Measurements from ENCODE around the gene TPRG1. TPM values are rescaled to one million over a fixed set of nuclear protein-coding genes. Genes with fewer than 3 reads are reported as not detected.

The TPRG1 gene
- total RNA-seq, 1 experiment from 2014 or later = 0.55 TPM

DNA sequence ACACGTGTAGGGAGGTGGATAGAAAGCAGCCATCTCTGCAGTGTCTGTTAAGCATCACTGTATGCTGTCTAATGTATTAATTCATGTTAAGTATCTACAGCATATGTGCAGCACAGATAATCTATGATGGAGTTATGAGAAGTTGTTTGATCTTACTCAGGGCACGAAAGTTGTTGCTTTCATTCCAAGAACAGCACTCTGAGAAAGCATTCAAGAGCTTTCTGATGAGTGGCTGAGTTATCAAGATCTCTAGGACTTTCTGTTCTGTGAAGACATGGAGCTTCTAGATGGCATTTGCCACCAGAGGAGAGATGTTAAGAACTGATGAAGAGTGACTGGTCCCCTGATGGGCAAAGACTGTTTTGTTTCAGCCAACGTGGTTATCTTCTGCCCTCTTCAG, 22.6 kb upstream of the TPRG1 start:
- DNase-seq (ENCODE audit: low spot score) (no peak), ATAC-seq (no peak)
- no peak overlapping the region for H3K27ac Mint-ChIP-seq
- peaks cover 15% of the 10 kb centered on the region; the same call in 1 of the 2 replicates for H3K4me1 Mint-ChIP-seq
- H3K27me3 Mint-ChIP-seq (ENCODE audit: low read depth) = no peaks in the 10 kb centered on the region
- ChIA-PET CTCF (interaction anchor here (1.0 to 1.4 kb wide), 4 partner anchors 13 to 28 kb away, joined by 3 to 15 read pairs (median 3); no protein-coding TSS in a partner anchor), POLR2A (no interaction called here)
- peaks cover 22% of the 10 kb centered on the region for H3K9me3 Mint-ChIP-seq
- no peak for TF ChIP-seq CBFB (CRISPR knock-in tag; IDR thresholded peaks at IDR 0.05; ENCODE audit: low read depth)
- TF ChIP-seq, protein P1, sequence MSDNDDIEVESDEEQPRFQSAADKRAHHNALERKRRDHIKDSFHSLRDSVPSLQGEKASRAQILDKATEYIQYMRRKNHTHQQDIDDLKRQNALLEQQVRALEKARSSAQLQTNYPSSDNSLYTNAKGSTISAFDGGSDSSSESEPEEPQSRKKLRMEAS (CRISPR knock-in tag; IDR thresholded peaks at IDR 0.05) = no peak
- TF ChIP-seq MYBL2 (CRISPR knock-in tag; IDR thresholded peaks at IDR 0.05) = no peak
- TF ChIP-seq ZNF396 (CRISPR knock-in tag; IDR thresholded peaks at IDR 0.05; ENCODE audit: borderline replicate concordance) = no peak
- no peak for TF ChIP-seq FOXK1 (CRISPR knock-in tag; IDR thresholded peaks at IDR 0.05)
- no peak overlapping the region for H3K4me3 Mint-ChIP-seq
- H3K36me3 Mint-ChIP-seq = peaks cover 21% of the 10 kb centered on the region

DNA sequence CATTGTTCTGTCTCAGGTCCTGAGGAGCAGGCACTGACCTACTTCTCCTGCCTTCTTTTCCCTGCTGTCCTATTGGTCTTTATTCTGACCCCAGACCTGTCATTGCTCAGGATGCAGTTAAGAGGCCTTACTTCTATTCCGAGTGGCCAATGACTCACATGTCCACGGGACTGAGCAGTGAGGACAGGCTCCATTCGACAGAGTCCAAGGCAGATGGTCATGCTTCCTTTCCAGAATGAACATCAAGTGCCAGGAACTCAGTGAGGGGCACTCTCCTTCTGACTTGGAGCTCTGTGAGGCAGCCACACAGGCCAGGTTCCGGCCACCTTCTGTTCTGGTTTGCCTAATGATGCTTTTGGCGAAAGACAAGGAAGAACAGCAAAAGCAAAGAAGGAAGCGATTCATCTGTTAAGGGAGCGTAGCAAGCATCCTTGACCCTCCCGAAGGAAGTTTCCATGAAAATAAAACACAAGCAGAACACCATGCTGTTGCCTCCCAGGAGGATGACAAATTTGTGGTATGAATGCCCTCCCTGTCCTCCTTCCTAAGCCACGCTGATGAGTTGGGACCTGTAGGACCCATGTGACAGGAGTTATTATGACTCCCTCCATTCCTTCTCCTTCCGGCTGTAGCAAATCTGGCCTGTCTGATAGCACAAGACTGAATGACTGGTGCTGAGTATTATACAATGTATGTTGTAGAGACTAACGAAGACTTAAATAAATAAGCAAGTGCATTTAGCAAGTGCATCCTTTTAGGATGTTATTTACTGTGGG, 14.4 kb upstream of the TPRG1 start:
- H3K9me3 Mint-ChIP-seq = peaks cover 29% of the 10 kb centered on the region
- ChIA-PET POLR2A (no interaction called here), CTCF (interaction anchor here (1.4 kb wide), 2 partner anchors 12 to 13 kb away, joined by 4 to 5 read pairs; no protein-coding TSS in a partner anchor)
- DNase-seq (ENCODE audit: low spot score) (no peak), ATAC-seq (no peak)
- no peak overlapping the region for H3K27ac Mint-ChIP-seq
- peaks cover 15% of the 10 kb centered on the region for H3K4me1 Mint-ChIP-seq
- no peaks in the 10 kb centered on the region for H3K27me3 Mint-ChIP-seq (ENCODE audit: low read depth)
- TF ChIP-seq, protein P2, sequence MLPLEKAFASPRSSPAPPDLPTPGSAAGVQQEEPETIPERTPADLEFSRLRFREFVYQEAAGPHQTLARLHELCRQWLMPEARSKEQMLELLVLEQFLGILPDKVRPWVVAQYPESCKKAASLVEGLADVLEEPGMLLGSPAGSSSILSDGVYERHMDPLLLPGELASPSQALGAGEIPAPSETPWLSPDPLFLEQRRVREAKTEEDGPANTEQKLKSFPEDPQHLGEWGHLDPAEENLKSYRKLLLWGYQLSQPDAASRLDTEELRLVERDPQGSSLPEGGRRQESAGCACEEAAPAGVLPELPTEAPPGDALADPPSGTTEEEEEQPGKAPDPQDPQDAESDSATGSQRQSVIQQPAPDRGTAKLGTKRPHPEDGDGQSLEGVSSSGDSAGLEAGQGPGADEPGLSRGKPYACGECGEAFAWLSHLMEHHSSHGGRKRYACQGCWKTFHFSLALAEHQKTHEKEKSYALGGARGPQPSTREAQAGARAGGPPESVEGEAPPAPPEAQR (CRISPR knock-in tag; IDR thresholded peaks at IDR 0.05) = no peak
- TF ChIP-seq, protein P3, sequence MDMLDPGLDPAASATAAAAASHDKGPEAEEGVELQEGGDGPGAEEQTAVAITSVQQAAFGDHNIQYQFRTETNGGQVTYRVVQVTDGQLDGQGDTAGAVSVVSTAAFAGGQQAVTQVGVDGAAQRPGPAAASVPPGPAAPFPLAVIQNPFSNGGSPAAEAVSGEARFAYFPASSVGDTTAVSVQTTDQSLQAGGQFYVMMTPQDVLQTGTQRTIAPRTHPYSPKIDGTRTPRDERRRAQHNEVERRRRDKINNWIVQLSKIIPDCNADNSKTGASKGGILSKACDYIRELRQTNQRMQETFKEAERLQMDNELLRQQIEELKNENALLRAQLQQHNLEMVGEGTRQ (CRISPR knock-in tag; IDR thresholded peaks at IDR 0.05) = no peak
- TF ChIP-seq HMGA2 (CRISPR knock-in tag; IDR thresholded peaks at IDR 0.05) (no peak), NFATC4 (CRISPR knock-in tag; IDR thresholded peaks at IDR 0.05) (no peak)
- peaks cover 14% of the 10 kb centered on the region for H3K36me3 Mint-ChIP-seq
- H3K4me3 Mint-ChIP-seq = no peak overlapping the region

DNA sequence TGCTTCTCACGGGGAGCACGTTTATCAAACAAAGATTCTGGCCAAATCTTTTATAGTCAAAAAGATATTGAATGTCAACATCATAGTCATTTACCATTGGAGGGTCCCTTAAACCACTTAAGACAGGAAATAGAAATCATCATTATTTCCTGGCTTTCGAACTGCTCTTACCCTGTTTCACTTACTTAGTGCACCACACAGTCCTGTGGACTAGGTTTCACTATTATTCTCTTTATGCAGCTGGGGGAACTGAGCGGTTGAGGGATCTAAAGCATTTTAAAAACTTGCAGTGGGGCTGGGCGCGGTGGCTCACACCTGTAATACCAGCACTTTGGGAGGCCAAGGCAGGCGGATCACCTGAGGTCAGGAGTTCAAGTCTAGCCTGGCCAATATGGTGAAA, 13.7 kb upstream of the TPRG1 start:
- no peak for TF ChIP-seq ZNF263 (CRISPR knock-in tag; IDR thresholded peaks at IDR 0.05; ENCODE audit: low read depth)
- TF ChIP-seq, protein P4, sequence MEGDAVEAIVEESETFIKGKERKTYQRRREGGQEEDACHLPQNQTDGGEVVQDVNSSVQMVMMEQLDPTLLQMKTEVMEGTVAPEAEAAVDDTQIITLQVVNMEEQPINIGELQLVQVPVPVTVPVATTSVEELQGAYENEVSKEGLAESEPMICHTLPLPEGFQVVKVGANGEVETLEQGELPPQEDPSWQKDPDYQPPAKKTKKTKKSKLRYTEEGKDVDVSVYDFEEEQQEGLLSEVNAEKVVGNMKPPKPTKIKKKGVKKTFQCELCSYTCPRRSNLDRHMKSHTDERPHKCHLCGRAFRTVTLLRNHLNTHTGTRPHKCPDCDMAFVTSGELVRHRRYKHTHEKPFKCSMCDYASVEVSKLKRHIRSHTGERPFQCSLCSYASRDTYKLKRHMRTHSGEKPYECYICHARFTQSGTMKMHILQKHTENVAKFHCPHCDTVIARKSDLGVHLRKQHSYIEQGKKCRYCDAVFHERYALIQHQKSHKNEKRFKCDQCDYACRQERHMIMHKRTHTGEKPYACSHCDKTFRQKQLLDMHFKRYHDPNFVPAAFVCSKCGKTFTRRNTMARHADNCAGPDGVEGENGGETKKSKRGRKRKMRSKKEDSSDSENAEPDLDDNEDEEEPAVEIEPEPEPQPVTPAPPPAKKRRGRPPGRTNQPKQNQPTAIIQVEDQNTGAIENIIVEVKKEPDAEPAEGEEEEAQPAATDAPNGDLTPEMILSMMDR (IDR thresholded peaks at IDR 0.05) = no peak
- TF ChIP-seq NFATC4 (CRISPR knock-in tag; IDR thresholded peaks at IDR 0.05) = no peak
- no peak for TF ChIP-seq IRF2 (CRISPR knock-in tag; IDR thresholded peaks at IDR 0.05; ENCODE audit: borderline replicate concordance, low read depth)
- TF ChIP-seq, protein P3 (CRISPR knock-in tag; IDR thresholded peaks at IDR 0.05) = no peak
- H3K4me3 Mint-ChIP-seq = no peak overlapping the region
- no peaks in the 10 kb centered on the region for H3K27me3 Mint-ChIP-seq (ENCODE audit: low read depth)
- ChIA-PET POLR2A (interaction anchor here (0.6 kb wide), 1 partner anchor 165 kb away, joined by 3 read pairs; no protein-coding TSS in a partner anchor), CTCF (interaction anchor here (1.4 kb wide), 1 partner anchor 12 kb away, joined by 4 read pairs; no protein-coding TSS in a partner anchor)
- no peak overlapping the region for H3K27ac Mint-ChIP-seq
- peaks cover 25% of the 10 kb centered on the region for H3K9me3 Mint-ChIP-seq
- DNase-seq (ENCODE audit: low spot score) (no peak), ATAC-seq (no peak)
- peaks cover 11% of the 10 kb centered on the region for H3K36me3 Mint-ChIP-seq
- H3K4me1 Mint-ChIP-seq = peaks cover 12% of the 10 kb centered on the region
